HG02642 (cell line): Measurements from ENCODE around the gene DOK5.

Experiments
- ATAC-seq: cut with Tn5 transposase; IDR thresholded peaks from one replicate; pipeline ENCODE4 v1.9.1; 2021; ENCODE audit warnings: mild to moderate bottlenecking; ENCODE audit not compliant: unreplicated experiment, poor library complexity

The DOK5 gene

DNA sequence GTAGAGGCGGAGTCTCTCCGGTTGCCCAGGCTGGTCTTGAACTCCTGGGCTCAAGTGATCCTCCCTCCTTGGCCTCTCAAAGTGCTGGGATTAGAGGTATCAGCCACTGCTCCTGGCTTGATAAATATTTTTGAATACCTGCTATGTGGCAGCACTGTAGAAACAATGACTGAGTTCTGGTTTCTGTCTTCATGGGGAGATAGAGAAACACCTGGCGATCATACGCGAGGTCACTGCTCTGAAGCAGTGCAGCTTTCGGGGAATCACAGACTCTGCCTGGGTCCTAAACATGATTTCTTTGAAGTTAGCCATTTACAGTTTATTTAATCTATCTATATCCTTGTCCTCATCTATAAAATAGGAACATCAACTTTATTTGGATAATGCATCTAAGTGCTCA, 31.2 kb downstream of the DOK5 start:
- ATAC-seq: no peak

DNA sequence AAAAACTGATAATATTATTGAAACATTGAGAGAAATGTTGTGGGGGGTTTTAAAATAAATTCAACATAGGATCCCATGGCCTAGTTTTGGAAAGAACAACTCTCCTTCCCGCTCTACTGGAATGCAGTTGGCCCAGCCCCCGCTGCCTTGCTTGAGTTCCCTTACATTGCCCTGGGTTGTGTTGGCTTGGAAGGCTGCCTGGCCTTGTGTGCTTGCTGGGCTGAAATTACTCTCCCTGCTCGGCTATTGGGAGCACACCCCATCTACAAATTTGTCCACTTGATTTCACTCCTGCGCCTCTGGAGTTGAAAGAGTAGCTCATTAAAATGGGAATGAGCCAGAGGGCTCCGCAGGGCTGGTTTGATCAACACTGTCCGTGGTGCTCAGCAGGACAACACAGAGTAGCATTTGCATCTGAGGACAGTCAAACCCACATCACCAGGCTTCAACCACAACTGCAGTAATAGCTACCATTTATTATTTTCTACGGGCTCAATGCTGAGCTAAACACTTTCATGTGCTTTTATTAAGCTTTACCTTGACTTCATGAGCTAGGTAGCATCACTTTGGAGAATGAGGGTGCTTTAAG, 35.2 kb downstream of the DOK5 start:
- ATAC-seq: no peak

DNA sequence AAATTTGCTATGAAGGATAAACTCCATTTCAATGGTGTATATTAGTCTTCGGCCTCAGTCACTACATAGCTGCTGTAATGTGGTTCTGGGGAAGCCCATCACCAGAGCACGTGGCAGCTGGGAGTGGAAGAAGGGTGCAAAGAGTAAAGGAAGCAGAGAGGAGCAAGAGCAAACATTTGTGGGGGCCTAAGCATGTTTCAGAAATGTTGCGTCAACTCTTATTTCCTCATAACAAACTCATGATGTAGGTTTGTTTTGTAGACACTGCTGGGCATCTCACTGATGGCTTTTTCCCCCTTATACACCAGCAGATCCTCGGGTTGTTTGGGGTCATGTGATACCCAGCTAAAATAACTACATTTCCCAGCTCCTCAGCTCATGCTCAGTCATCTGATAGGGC, 37.3 kb downstream of the DOK5 start:
- no peak for ATAC-seq

DNA sequence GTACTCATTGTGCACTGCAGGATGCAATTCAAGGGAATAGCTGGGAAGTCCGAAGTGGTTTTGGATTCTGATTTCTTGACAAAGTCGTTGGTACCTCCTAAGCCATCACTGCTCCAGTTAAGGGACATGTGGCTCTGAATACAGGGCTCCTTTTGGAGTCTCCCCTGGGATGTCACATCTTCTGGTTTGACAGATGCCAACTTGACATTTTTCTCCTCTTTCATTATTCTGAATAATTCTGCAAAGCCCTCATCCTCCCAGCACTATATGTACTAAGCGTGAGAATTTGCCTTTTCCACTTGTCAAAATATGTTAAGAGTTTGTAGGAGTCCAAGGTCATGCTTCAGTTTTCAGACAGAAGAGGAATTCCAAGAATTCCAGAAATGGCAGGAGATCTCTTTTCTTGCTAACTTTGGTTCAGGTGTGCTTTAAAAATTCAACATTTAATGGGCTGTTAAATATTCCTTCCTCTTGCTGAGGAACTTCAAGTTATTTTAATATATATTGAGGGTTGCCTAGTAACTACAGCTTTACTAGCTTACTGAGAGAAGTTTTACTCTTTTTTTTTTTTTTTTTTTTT, 38.7 kb downstream of the DOK5 start:
- no peak for ATAC-seq

DNA sequence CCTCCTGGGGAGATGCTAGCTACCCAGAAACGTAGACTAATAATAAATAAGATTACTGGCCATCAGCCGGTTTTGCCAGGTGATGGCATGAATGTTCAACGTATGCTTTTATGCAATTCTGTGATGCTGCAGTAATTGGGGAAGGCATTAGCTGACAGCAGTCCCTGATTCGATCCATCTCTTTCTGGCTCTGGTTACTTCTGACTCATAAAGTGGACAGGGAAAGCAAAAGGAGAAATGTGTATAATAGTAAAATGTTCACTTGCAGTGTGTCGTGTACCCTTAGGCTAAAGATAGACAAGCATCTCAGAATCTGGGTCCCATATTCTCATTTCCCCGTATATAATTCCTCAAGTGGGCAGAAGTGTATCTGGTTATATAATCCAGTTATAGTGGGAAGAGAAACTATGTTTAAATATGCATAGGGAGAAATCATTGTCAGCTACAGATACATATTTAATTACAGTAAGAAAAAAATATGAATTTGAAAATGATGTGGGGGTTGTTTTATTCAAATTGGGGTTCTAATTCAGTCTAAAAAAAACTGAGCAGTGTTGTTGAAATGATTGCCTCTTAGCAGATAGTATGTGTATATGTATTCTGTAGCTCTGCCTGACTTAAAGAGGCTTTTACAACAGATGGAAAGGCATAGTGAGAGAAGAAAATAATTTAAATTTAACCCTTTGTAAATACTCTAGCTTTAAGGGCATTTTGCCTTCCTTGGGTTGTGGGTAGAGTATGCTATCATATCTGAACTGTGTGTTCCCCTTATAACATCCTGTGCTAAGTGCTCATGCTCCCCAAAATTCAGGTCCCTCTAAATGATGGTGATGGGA, 40.6 kb downstream of the DOK5 start:
- ATAC-seq: no peak

DNA sequence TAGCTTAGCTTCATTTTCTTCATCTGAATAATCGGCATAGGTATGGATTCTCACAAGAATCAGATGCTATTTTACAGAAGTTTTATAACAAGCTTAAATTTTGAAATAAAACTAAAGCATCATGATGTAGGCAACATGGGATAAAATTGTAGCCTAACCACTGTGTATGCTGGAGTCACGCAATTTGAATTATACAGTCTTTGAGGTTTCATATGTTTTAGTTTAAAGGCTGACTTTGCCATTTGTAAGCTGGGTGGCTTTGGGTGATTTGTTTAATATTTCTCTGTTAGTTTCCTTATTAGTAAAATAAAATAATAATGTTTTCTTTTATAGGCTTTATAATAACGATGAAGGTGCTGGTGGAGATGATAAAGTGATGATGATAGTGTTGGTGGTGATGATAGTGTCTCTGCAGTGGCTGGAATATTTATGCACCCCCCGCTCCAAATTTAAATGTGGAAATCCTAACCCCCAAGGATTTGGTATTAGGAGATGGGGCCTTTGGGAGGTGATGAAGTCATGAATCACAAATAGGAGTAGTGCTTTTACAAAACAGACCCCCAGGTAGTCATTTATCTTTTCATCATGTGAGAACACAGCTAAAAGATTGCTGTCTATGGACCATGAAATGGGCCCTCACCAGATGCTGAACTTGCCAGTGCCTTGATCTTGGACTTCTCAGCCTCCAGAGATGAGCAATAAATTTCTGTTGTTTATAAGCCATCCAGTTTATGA, 42.0 kb downstream of the DOK5 start:
- ATAC-seq: no peak

DNA sequence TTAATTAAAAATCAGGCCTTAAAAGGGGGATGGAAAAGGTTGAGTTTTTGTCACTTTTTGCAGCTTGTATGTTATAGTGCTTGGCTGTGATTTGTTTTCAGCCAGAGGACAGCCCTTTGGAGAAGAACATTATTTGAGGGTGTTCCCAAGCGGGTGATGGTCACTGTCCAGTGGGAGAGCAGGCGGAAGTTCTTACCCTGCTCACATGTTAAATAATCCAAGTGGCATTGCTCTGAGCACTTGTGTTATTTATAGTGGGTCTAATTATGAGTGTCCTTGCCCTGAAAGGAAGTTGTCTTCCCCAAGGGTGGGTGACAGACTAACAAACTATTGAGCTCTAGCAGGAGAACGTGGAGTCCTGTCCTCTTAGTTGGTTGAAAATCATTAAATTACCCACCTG, 49.5 kb downstream of the DOK5 start:
- no peak for ATAC-seq

DNA sequence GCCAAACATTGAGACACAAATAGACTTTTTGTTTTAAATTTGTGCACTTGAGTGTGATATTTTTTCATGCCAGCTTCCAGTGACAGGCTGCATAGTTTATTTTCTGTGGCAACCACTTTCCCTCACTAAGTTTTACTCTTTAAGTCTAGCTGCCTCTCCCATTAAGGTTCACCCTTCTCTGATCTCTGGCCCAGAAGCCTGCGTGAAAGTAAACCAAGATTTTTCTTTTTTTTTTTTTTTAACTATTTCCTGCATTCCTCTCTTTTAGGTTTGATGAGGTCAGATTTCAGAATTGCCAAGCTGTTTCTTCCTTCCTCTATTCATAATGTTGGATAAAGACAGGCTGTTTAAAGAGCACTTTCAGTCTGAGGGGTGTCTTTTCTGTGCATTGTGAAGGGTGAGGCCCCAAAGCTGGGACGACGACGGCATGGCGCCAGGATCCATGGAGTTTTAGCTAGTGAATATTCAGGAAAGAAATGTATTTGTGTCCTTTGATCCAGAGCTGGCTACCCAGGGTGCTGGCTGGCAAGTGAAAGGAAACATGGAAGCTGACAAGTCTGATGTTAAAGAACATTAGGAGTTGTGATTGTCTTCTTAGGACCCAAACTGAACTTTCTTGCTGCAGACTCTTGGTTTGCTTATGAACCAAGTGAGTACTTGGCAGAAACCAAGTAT, 50.7 kb downstream of the DOK5 start:
- no peak for ATAC-seq

DNA sequence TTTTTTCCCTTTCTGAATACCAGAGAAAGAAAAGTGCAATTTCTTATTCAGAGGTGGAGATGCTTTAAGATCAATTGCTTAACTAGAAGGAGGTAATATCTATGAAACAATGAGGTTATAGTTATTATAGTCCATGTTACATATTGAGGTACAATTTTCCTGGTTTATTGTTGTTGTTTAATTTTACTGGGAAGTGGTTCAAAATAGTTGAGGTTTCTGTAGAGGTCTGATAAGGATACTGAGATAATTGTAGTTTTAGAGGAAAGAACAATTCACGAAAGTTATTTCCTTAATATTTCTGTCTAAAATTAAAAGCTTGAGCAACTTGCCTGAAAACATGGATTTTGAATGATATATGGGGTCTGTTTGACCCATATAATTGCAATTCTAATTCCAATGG, 51.4 kb downstream of the DOK5 start:
- ATAC-seq: no peak

DNA sequence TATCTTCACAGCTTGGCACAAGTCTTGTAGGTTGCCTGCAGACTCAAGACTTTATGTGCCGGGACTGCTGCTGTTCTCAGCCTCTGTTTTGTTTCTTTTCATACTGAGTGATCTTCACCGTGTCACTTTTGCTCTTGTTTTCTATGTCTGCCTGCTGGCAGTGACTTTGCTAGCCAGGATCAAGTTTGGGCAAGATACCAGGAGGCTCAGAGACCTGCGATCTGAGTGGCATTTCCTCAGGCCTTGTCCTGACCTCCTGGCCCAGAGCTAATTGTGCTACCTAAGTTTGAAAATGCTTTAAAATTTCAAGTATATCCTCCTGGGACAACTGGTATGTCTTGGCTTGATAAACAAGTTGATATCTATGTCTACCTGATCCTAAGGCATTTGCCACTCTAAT, 57.2 kb downstream of the DOK5 start:
- ATAC-seq: no peak

DNA sequence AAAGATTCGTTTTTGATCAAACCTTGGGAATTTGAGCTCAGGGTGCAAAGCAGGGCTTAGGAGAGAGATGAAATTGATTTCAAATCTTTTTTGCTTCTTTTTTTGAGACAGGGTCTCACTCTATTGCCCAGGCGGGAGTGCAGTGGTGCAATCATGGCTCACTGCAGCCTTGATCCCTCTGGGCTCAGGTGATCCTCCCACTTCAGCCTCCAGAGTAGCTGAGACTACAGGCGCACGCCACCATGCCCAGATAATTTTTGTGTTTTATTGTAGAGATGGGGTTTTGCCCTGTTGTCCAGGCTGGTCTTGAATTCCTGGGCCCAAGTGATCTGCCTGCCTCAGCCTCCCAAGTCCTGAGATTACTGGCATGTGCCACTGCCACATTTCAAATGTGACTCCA, 58.7 kb downstream of the DOK5 start:
- no peak for ATAC-seq

DNA sequence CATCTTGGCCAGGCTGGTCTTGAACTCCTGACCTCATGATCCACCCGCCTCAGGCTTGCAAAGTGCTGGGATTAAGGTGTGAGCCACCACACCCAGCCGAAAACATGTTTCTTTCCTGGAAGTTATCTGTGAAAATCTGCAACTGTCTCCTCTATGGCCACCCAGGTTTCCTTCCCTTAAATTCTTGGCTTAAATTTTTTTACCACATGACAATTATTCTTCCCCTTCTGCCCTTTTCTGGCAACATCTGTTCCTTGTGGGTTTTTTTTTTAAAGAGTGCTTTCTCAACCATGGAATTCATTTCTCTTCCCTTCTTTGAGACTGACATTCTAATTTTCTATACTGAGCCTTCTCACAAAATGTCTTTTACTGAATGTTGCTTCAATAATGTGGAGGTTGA, 59.6 kb downstream of the DOK5 start:
- ATAC-seq: no peak

DNA sequence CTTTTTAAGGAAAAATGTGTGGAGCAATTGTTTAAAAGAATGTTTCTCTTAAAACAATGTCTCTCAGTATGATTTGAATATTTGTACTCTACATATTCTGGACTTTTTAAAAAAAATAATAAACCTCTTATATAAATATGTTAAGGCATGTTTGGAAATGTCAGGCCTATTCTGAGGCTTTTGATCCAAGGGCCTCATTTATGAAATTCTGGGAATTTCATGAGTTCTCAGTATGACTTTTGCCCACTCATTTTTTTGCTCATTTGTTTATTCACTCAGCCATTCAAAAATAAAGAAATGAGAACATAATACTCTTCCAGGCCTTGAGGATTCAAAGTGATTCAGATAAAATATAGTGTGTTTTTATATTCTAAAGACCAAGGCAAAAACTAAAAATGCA, 60.4 kb downstream of the DOK5 start:
- no peak for ATAC-seq

DNA sequence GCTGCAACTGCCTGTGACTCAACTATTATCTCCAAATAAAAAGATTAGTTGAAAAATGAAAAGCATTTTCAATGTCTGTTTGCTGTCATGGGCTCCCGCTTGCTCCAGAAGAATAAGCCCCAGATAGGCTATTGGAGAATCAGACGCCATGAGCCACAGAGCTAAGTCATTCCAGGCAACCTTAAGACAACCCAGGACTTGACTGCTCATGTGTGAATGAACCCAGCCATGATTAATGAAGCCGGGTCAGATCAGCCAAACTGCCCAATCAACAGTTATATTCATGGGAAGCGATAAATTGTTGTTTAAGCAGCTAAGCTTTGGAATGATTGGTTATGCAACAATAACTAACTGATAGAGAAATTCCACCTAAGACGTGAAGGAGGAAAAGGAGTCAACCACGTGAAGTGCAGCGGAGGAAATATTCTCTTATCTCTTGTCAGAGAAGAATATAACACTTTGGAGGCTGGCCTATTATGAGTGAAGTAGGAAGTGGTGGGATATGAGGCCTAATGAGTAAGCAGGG, 64.2 kb downstream of the DOK5 start:
- ATAC-seq: no peak

DNA sequence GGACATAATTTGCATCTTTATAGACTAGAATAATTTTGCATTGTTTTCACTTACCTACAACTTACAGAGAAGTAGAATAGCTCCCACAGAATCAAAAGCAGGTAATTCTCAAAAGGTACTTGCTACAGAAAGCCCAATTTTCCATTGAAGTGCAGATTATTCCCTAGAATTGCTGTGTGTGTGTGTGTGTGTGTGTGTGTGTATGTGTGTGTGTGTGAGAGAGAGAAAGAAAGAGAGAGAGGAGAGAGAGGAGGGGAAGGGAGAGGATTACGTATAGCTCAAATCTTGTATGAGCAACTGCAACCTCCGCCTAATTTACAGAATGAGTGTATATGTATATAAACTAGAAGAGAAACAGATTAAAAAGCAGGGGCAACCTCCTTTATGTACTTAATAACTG, 68.0 kb downstream of the DOK5 start:
- no peak for ATAC-seq

DNA sequence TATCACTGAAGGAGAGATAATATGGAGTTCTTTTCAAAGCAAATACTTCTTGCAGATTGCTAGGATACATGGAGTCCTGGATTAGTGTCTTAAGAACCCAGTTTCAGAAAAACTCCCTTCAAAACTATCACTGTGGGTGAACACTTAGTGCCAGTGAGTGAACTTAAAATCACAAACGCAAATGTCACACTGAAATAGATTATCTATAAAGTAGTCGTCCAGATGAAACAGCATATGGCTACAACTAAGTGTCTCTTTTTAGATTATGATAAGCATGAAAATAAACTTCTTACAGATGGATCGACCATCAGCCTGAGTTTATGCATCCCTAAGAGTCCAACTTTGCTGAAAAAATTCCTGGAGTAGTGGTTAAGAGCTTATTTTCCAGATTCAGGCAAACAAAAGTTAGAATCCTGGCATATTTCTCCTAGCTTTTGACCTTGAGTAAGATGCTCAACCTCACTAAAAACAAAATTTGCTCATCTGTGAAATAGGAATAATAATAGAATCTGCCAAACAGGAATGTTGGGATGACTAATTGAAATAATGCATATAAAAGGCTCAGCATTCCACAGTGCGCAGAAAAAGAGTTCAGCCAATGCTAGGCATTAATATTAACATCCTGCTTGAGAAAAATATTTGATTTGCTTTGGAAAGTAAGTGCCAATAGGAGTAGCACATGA, 70.4 kb downstream of the DOK5 start:
- ATAC-seq: no peak

DNA sequence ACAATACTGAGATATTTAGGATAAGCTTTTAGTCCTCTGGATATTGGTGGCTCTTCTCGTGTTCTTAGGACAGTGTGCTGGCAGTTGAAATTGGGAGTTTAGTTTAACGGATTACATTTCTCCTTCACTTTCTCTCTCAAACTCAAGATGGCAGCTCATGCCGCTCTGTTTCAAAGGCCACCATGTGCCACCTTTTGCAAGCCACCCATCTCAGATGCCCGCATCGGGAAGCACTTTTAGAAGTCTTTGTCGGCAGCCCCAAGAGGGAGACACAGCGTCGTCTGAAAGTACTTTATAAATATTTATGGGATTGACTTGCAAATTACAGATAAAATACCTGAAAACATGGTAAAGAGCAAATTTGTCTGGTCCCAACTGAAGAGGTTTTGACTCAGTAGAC, 73.5 kb downstream of the DOK5 start:
- no peak for ATAC-seq

DNA sequence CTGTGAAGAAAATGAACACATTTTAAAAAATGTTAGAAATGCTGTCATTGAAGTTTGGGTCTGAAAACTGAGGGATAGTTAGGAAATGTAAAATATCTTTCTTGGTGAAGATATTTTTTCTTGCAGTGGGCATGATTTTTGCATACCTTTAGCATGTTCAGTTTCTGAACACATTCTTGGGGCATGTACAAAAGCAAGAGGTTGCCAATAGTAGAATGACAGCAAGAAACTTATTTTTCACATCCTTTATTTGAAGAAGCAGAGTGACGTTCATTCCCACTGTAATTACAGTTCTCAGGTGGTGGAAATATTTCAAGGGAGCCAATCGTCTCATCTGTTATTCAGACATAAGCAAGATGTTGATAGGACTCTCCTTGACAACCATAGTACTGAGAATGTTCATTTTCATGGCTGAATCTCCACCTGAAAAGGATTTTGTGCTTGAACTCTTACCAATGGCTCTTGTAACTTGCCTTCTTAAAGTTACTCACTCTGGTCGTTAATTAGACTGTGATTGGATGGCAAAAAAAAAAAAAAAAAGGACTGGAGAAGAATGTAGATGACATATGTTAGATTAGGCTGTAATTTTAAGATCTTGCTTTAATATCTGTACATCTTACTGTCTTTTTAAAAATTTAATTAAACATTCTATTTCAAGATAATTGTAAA, 74.4 kb downstream of the DOK5 start:
- no peak for ATAC-seq

DNA sequence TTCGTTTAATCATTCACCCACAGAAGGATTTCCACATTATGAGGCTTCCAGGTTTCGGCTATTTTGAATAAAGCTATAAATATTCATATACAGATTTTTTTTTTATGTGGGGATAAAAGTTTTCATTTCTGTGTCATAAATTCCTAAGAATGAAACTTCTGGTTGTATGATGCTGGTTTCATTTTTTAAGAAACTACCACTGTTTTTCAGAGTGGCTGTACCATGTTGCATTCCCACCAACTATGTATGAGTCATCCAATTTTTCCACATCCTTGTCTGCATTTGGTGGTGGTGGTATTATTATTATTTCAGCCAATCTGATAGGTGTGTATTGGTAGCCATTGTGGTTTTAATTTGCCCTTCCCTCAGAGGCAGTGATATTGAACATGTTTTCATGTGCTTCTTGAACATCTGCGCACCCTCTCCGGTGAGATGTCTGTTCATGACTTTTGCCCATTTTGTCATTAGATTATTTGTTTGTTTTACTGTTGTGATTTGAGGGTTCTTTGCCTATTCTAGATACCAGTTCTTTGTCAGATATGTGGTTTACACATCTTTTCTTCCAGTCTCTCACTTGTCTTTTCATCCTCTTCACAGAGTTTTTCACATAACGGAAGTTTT, 75.5 kb downstream of the DOK5 start:
- ATAC-seq: no peak
